Prostate gland (tissue), 2 donors: Measurements from ENCODE around the gene ARCN1. TPM values are rescaled to one million over a fixed set of nuclear protein-coding genes. Genes with fewer than 3 reads are reported as not detected.

ENCODE experiments used
- DNase-seq: peaks from one replicate; pipeline ENCODE4 v3.0.0-alpha.2; 2019; ENCODE audit warnings: low spot score
- H3K27ac ChIP-seq, 2 donors: fragments of 200-600 bp; sonication (generic); 2 replicates each; pipeline ENCODE4 v1.5.1; 2017 to 2019
- H3K27me3 ChIP-seq: fragments of 200-600 bp; sonication (generic); replicated peaks from 2 replicates; pipeline ENCODE4 v1.5.1; 2019; ENCODE audit not compliant: insufficient read depth
- H3K36me3 ChIP-seq, 2 donors: fragments of 200-600 bp; sonication (generic); 1 replicate in 1 of 2; 2 replicates in 1 of 2; pipeline versions ENCODE4 v1.5.1 to v1.8.1; 2017 to 2019
- H3K4me1 ChIP-seq: fragments of 200-600 bp; sonication (generic); replicated peaks from 2 replicates; pipeline ENCODE4 v1.5.1; 2019
- H3K4me3 ChIP-seq, 2 donors: fragments of 200-600 bp; sonication (generic); 2 replicates each; pipeline ENCODE4 v1.5.1; 2017 to 2019
- H3K9me3 ChIP-seq: fragments of 200-600 bp; sonication (generic); 2 replicates; pipeline ENCODE4 v1.5.1; 2017
- CTCF ChIP-seq, 4 experiments: fragments of 200-600 bp in 2 of 4; fragments of 450-650 bp in 2 of 4; sonication (generic) in 2 of 4; IDR thresholded peaks; 1 replicate in 3 of 4; 2 replicates in 1 of 4; pipeline ENCODE4 v1.5.1; 2016 to 2019; ENCODE audit warnings: antibody characterized with exemption in 4 of 4, mild to moderate bottlenecking in 2 of 4, moderate library complexity in 2 of 4
- POLR2A ChIP-seq: fragments of 450-650 bp; IDR thresholded peaks from one replicate; pipeline ENCODE4 v1.6.1; 2016; ENCODE audit warnings: antibody characterized with exemption, mild to moderate bottlenecking
- POLR2AphosphoS5 ChIP-seq: sonication (generic); formaldehyde crosslinking; IDR thresholded peaks from one replicate; pipeline ENCODE4 v1.6.1; 2017; ENCODE audit warnings: antibody characterized with exemption
- WGBS: methylation state at CpG from one replicate; pipeline ENCODE4 v1.1.5; 2018; 5-methylcytosine and 5-hydroxymethylcytosine counted together
- intact Hi-C: fragments of 100-400 bp; cut with DNase I; formaldehyde crosslinking; loops from one replicate; pipeline ENCODE4 v1.14.2; 2022
- total RNA-seq, 2 donors: library from RNA; depleted of rRNA; stranded (reverse); fragments of >200 nt; gene quantifications; one replicate each; pipeline ENCODE4 v1.1.0, GENCODE V29; 2016

ARCN1 gene
- total RNA-seq, 2 donors from 2014 or later = 108 to 132 TPM

- 77% methylated on average over 8 of the region's 8 CpGs for WGBS
- no peaks in the 10 kb centered on the region for H3K27me3 ChIP-seq
- no peaks in the 10 kb centered on the region for H3K9me3 ChIP-seq
- intact Hi-C loops = no loop called here
- H3K4me3 ChIP-seq = no peak overlapping the region
- H3K4me1 ChIP-seq = peaks cover 21% of the 10 kb centered on the region
- no peak for DNase-seq
- peak overlapping the region in 1 of 2 donors; percentile 78 for H3K27ac ChIP-seq
- no peaks in the 10 kb centered on the region for H3K36me3 ChIP-seq
- no peak for TF ChIP-seq CTCF (IDR thresholded peaks at IDR 0.05)
These were observed 64.5 kb downstream of the ARCN1 start for GRCh38 chr11:118636569-118637290.

- TF ChIP-seq CTCF (IDR thresholded peaks at IDR 0.05) (no peak), POLR2AphosphoS5 (no peak), POLR2A (no peak)
- no peak for DNase-seq
- 86% methylated on average over 6 of the region's 6 CpGs for WGBS
- intact Hi-C loops = no loop called here
- no peaks in the 10 kb centered on the region for H3K27me3 ChIP-seq
- no peak overlapping the region for H3K27ac ChIP-seq
- peaks cover 21% of the 10 kb centered on the region for H3K4me1 ChIP-seq
- H3K36me3 ChIP-seq = no peaks in the 10 kb centered on the region
- no peak overlapping the region for H3K4me3 ChIP-seq
- H3K9me3 ChIP-seq = no peaks in the 10 kb centered on the region
These were observed 66.5 kb downstream of the ARCN1 start for GRCh38 chr11:118638726-118639125.

- no peak overlapping the region for H3K4me3 ChIP-seq
- no peaks in the 10 kb centered on the region for H3K9me3 ChIP-seq
- TF ChIP-seq CTCF (IDR thresholded peaks at IDR 0.05) (no peak), POLR2AphosphoS5 (no peak), POLR2A (no peak)
- DNase-seq = no peak
- peaks cover 19% of the 10 kb centered on the region for H3K4me1 ChIP-seq
- 57% methylated on average over 4 of the region's 4 CpGs for WGBS
- H3K27me3 ChIP-seq = no peaks in the 10 kb centered on the region
- intact Hi-C loops = no loop called here
- peak overlapping the region in 1 of 2 donors; percentile 47 for H3K27ac ChIP-seq
- H3K36me3 ChIP-seq = peaks cover 7 to 9% of the 10 kb centered on the region in 2 donors
These were observed 67.7 kb downstream of the ARCN1 start for GRCh38 chr11:118639899-118640298.

- 64% methylated on average over 5 of the region's 5 CpGs for WGBS
- Histone ChIP-seq H3K9me3 (no peaks in the 10 kb centered on the region), H3K4me3 (no peak overlapping the region), H3K27ac (no peak overlapping the region), H3K4me1 (peaks cover 18% of the 10 kb centered on the region), H3K27me3 (no peaks in the 10 kb centered on the region), H3K36me3 (peaks cover 7 to 16% of the 10 kb centered on the region in 2 donors)
- intact Hi-C loops = no loop called here
- no peak for DNase-seq
- TF ChIP-seq POLR2A (no peak), CTCF (IDR thresholded peaks at IDR 0.05) (peak in 2 of 4 experiments; percentile 39 to 40), POLR2AphosphoS5 (no peak)
These were observed 68.3 kb downstream of the ARCN1 start for GRCh38 chr11:118640332-118641154.
